Nephron (organoid): ENCODE results near the gene TNFAIP3.

Experiments
- H3K27ac Mint-ChIP-seq, 3 experiments: 2 replicates each; pipeline ENCODE4 v1.8.0; 2020; ENCODE audit warnings: mixed read lengths in 3 of 3, mild to moderate bottlenecking in 2 of 3, moderate library complexity in 1 of 3
- H3K27me3 Mint-ChIP-seq: 2 replicates; pipeline ENCODE4 v1.8.0; 2021; ENCODE audit warnings: low read depth, mild to moderate bottlenecking, moderate library complexity, mixed read lengths
- H3K36me3 Mint-ChIP-seq: 2 replicates; pipeline ENCODE4 v1.8.0; 2020; ENCODE audit warnings: low read depth, mixed read lengths
- H3K4me1 Mint-ChIP-seq: 2 replicates; pipeline ENCODE4 v1.8.0; 2020; ENCODE audit warnings: mixed read lengths
- H3K4me3 Mint-ChIP-seq, 3 experiments: 2 replicates each; pipeline ENCODE4 v1.8.0; 2020; ENCODE audit warnings: mild to moderate bottlenecking in 3 of 3, mixed read lengths in 3 of 3, moderate library complexity in 2 of 3
- H3K9me3 Mint-ChIP-seq: 2 replicates; pipeline ENCODE4 v1.8.0; 2020; ENCODE audit warnings: mixed read lengths
- TF ChIP-seq, protein P1 (sequence below), 3 experiments: fragments of 200-600 bp; sonication (generic); IDR thresholded peaks; one replicate each; pipeline ENCODE4 v1.5.0; 2021; ENCODE audit warnings: antibody characterized with exemption in 3 of 3; ENCODE audit not compliant: unreplicated experiment in 3 of 3

Gene TNFAIP3

DNA sequence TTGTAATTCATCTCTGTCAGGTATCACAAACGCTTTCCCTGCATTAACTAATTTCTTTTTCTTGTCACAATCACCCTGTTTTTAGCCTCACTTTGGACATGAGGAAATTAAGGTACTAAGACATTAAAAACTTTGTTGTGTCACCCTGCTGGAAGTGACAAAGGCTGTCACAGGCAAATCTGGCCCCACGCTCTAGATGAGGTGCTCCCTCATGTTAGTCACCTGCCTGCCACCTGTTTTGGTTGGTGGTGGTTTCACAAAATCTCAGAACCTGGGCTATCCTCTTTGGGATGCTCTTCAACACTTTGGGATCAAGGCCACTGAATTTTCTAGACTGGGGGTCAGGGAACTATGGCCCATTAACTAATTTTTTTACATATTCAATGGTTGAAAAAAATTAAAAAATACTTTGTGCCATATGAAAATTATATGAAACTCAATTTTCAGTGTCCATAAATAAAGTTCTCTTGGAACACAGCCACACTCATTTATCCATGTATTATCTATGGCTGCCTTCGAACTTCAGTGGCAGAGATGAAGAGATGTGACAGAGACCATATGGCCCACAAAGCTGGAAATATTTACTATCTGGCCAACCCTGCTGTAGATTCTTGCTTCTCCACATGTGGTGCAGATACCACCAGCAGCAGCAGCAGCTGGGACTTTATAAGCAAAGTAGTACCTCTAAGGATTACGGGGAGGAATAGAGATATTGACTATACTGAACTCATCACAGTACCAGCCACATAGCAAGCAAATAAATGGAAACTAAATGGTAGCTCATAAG is 16.1 kb upstream of the TNFAIP3 start:
- Mint-ChIP-seq H3K36me3 (no peaks in the 10 kb centered on the region), H3K4me3 (no peak overlapping the region), H3K4me1 (peaks cover 30% of the 10 kb centered on the region), H3K9me3 (peaks cover 3% of the 10 kb centered on the region), H3K27ac (no peak overlapping the region), H3K27me3 (peaks cover 5% of the 10 kb centered on the region)
- TF ChIP-seq, protein P1, sequence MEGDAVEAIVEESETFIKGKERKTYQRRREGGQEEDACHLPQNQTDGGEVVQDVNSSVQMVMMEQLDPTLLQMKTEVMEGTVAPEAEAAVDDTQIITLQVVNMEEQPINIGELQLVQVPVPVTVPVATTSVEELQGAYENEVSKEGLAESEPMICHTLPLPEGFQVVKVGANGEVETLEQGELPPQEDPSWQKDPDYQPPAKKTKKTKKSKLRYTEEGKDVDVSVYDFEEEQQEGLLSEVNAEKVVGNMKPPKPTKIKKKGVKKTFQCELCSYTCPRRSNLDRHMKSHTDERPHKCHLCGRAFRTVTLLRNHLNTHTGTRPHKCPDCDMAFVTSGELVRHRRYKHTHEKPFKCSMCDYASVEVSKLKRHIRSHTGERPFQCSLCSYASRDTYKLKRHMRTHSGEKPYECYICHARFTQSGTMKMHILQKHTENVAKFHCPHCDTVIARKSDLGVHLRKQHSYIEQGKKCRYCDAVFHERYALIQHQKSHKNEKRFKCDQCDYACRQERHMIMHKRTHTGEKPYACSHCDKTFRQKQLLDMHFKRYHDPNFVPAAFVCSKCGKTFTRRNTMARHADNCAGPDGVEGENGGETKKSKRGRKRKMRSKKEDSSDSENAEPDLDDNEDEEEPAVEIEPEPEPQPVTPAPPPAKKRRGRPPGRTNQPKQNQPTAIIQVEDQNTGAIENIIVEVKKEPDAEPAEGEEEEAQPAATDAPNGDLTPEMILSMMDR (IDR thresholded peaks at IDR 0.05; ENCODE audit: unreplicated experiment in 3 of 3): no peak

DNA sequence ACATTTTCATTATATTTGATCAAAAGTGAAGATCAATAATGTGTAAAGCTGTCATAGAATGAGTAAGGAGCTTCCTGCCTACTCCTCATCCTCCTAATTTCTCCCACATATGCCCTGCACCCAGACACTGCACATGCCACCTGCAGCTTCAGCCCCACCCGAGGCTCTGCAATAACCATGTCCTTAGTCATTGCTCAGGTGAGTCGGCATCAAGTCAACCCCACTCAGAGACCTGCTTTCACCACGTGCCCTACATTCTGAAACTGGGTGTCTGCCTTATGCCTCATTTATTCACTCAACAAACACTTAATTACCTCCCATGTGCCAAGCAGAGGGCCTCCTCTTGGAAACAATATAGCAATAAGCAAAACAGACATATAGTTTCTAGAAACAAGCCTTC is 15.4 kb upstream of the TNFAIP3 start:
- Mint-ChIP-seq H3K4me1 (peaks cover 30% of the 10 kb centered on the region), H3K27me3 (peaks cover 5% of the 10 kb centered on the region), H3K4me3 (no peak overlapping the region), H3K27ac (no peak overlapping the region), H3K36me3 (no peaks in the 10 kb centered on the region), H3K9me3 (peaks cover 3% of the 10 kb centered on the region)
- TF ChIP-seq, protein P1 (IDR thresholded peaks at IDR 0.05; ENCODE audit: unreplicated experiment in 3 of 3): no peak

DNA sequence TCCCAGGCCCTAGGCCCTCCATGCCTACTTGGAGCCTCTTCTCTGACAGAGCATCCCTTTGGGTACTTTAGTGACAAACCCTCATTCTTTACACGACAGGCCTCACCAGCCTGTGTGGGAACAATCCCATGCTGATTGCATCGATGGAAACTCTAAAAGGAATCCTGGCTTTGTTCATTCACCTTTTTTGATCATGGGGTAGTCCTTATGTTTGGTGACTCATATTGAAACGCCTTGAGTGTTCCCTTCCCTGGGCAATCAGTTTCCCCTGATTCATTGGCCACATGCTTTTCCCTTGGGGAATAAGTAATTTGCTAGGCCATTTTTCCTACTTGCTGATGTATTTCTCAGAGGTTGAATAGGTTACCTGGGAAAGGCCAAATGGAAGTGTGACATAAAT is 14.7 kb upstream of the TNFAIP3 start:
- no peak overlapping the region for H3K4me3 Mint-ChIP-seq
- no peak overlapping the region for H3K27ac Mint-ChIP-seq
- H3K27me3 Mint-ChIP-seq: peaks cover 5% of the 10 kb centered on the region
- H3K36me3 Mint-ChIP-seq: no peaks in the 10 kb centered on the region
- H3K9me3 Mint-ChIP-seq: peaks cover 3% of the 10 kb centered on the region
- TF ChIP-seq, protein P1 (IDR thresholded peaks at IDR 0.05; ENCODE audit: unreplicated experiment in 3 of 3): no peak
- H3K4me1 Mint-ChIP-seq: peaks cover 30% of the 10 kb centered on the region

DNA sequence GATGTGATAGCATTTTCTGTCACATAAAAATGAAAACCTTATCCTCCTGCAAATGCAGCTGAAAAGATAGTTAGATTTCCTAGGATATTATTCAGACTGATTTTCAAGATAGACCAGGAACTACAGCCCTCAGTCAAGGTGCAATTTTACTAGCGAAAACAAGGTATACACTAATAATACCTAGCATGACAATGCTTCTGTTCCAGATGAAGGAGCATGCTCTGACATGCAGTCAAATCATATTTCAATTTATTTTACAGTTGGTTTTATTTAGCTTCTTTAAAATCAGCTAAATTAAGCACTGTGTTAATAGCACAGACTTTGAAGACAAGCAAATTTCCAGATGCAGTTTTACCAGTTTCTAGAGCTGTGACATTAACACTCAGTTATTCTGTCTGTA is 14.2 kb upstream of the TNFAIP3 start:
- Mint-ChIP-seq H3K27me3 (peaks cover 5% of the 10 kb centered on the region), H3K9me3 (peaks cover 3% of the 10 kb centered on the region), H3K4me1 (peaks cover 30% of the 10 kb centered on the region), H3K4me3 (no peak overlapping the region), H3K36me3 (no peaks in the 10 kb centered on the region), H3K27ac (no peak overlapping the region)
- TF ChIP-seq, protein P1 (IDR thresholded peaks at IDR 0.05; ENCODE audit: unreplicated experiment in 3 of 3): no peak

DNA sequence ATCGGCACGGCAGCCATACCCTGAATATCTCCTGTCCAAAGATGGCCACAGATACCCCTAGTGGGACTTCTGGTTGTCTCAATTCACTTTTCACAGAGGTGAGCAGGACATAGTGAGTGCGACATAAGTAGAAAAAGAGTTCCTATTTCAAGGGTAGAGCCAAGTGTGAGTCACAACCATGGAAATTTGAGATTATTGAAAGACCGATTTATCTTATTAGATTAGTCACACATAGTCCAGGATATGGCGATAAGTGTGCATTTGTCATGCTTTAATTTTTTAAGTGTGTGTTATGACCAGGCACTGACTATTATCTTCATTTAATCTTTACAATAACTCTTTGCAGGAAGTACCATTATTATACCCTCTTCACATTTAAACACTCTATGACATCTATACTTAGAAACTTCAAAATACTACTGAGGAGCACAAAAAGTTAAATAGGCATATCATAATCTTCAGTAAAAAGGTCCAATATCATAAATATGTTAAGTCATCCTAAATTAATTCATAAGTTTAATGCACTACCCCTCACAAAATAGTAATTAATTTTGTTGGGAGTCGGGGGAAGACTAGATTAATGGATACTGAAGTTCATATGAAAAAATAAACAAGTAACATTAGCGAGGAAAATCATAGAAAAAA is 13.4 kb upstream of the TNFAIP3 start:
- TF ChIP-seq, protein P1 (IDR thresholded peaks at IDR 0.05; ENCODE audit: unreplicated experiment in 3 of 3): no peak
- Mint-ChIP-seq H3K27me3 (peaks cover 5% of the 10 kb centered on the region), H3K4me3 (no peak overlapping the region), H3K27ac (no peak overlapping the region), H3K36me3 (no peaks in the 10 kb centered on the region), H3K9me3 (peaks cover 3% of the 10 kb centered on the region), H3K4me1 (peaks cover 27% of the 10 kb centered on the region)
